A549 (cell line): Measurements from ENCODE around the gene XPO6. TPM values are rescaled to one million over a fixed set of nuclear protein-coding genes. Genes with fewer than 3 reads are reported as not detected.

Source experiments
- ATAC-seq, 2 experiments: fragments of 200-7000 bp in 1 of 2; fragments of >200 bp in 1 of 2; cut with Nextera tagmentation in 1 of 2; cut with Tn5 transposase in 1 of 2; 3 replicates each; pipeline versions ENCODE4 v1.8.0 to v1.9.1; 2018 to 2020; ENCODE audit warnings: mild to moderate bottlenecking in 1 of 2, moderate library complexity in 1 of 2
- CTCF ChIA-PET: fragments of 300-600 bp; sonication (Branson Sonifier 250); formaldehyde crosslinking; extraction: SDS; loops from one replicate; lab custom pipeline; 2021; ENCODE audit warnings: antibody characterized with exemption, inconsistent platforms; lab: Yijun Ruan, JAX
- POLR2A ChIA-PET: fragments of 350-600 bp; formaldehyde crosslinking; extraction: SDS; loops from one replicate; lab custom pipeline; 2021; ENCODE audit warnings: antibody characterized with exemption, inconsistent platforms; lab: Yijun Ruan, JAX
- DNase-seq, 2 experiments: peaks; one replicate each; pipeline versions ENCODE4 v3.0.0 to v3.0.0-alpha.2; 2011 to 2016; ENCODE audit warnings: low read depth in 1 of 2, low spot score in 1 of 2
- FAIRE-seq: peaks from 2 replicates; lab custom pipeline; 2011; peaks lifted over from hg19 to GRCh38; lab: Jason Lieb, UNC
- H3K27ac ChIP-seq, 2 experiments: fragments of >200 bp; sonication (Bioruptor Twin); formaldehyde crosslinking; 3 replicates each; pipeline ENCODE4 v1.5.1; 2016 to 2017
- H3K4me1 ChIP-seq: fragments of >200 bp; sonication (Bioruptor Twin); formaldehyde crosslinking; 3 replicates; pipeline ENCODE4 v1.6.1; 2016
- H3K4me2 ChIP-seq: fragments of >200 bp; sonication (Bioruptor Twin); formaldehyde crosslinking; 3 replicates; pipeline ENCODE4 v1.6.1; 2016
- H3K4me3 ChIP-seq: fragments of >200 bp; sonication (Bioruptor Twin); formaldehyde crosslinking; 3 replicates; pipeline ENCODE4 v1.5.1; 2016
- H3K9me3 ChIP-seq: fragments of >200 bp; sonication (Bioruptor Twin); formaldehyde crosslinking; 3 replicates; pipeline ENCODE4 v1.6.1; 2016
- CBX8 ChIP-seq: fragments of 200-600 bp; sonication (generic); IDR thresholded peaks from 2 replicates; pipeline ENCODE4 v1.6.1; 2016
- CHD4 ChIP-seq: fragments of 200-600 bp; sonication (generic); IDR thresholded peaks from 2 replicates; pipeline ENCODE4 v1.6.1; 2016; ENCODE audit warnings: antibody characterized with exemption, mild to moderate bottlenecking, borderline replicate concordance
- EHF ChIP-seq: fragments of 250-450 bp; sonication (Bioruptor Pico); IDR thresholded peaks from 2 replicates; pipeline ENCODE4 v1.5.0; 2020; ENCODE audit warnings: mild to moderate bottlenecking
- EHMT2 ChIP-seq: fragments of 200-600 bp; sonication (generic); IDR thresholded peaks from 2 replicates; pipeline ENCODE4 v1.6.1; 2016; ENCODE audit warnings: antibody characterized with exemption, low read depth, mild to moderate bottlenecking, moderate library complexity
- ESRRA ChIP-seq: fragments of 150-350 bp; IDR thresholded peaks from 2 replicates; pipeline ENCODE4 v1.6.1; 2014; ENCODE audit warnings: mild to moderate bottlenecking, low read length, borderline replicate concordance
- FOSB ChIP-seq: fragments of 250-450 bp; sonication (Bioruptor Pico); IDR thresholded peaks from 2 replicates; pipeline ENCODE4 v1.5.0; 2020; ENCODE audit warnings: mild to moderate bottlenecking, moderate library complexity
- FOXS1 ChIP-seq: fragments of 250-450 bp; sonication (Bioruptor Pico); IDR thresholded peaks from 2 replicates; pipeline ENCODE4 v1.5.0; 2020; ENCODE audit warnings: mild to moderate bottlenecking, moderate library complexity
- HOXA7 ChIP-seq: fragments of 250-450 bp; sonication (Bioruptor Pico); IDR thresholded peaks from 2 replicates; pipeline ENCODE4 v1.5.0; 2020; ENCODE audit warnings: mild to moderate bottlenecking, moderate library complexity
- JUNB ChIP-seq: fragments of >200 bp; sonication (Bioruptor Twin); formaldehyde crosslinking; IDR thresholded peaks from 2 replicates; pipeline ENCODE4 v1.6.1; 2016
- KDM5A ChIP-seq: fragments of 200-600 bp; sonication (generic); IDR thresholded peaks from 2 replicates; pipeline ENCODE4 v1.6.1; 2016; ENCODE audit warnings: antibody characterized with exemption, mild to moderate bottlenecking
- MAFK ChIP-seq: fragments of 450-650 bp; IDR thresholded peaks from 2 replicates; pipeline ENCODE4 v1.6.1; 2014; ENCODE audit not compliant: partially characterized antibody
- MYC ChIP-seq: IDR thresholded peaks from 2 replicates; pipeline ENCODE4 v1.6.1; 2012; ENCODE audit warnings: mild to moderate bottlenecking, inconsistent platforms, low read length, improper control_type of control experiment, borderline replicate concordance
- NFE2L2 ChIP-seq: fragments of 150-350 bp; conservative IDR thresholded peaks from 2 replicates; pipeline ENCODE4 v1.6.1; 2014; ENCODE audit warnings: low read length
- NPAS2 ChIP-seq: fragments of 250-450 bp; sonication (Bioruptor Pico); IDR thresholded peaks from 2 replicates; pipeline ENCODE4 v1.8.0; 2022; ENCODE audit warnings: mild to moderate bottlenecking, moderate library complexity, borderline replicate concordance
- RARB ChIP-seq: fragments of 250-450 bp; sonication (Bioruptor Pico); IDR thresholded peaks from 2 replicates; pipeline ENCODE4 v1.8.0; 2021; ENCODE audit warnings: mild to moderate bottlenecking, moderate library complexity
- SMC3 ChIP-seq: fragments of >200 bp; sonication (Bioruptor Twin); formaldehyde crosslinking; IDR thresholded peaks from 3 replicates; pipeline ENCODE4 v1.6.1; 2018; ENCODE audit warnings: inconsistent platforms
- ZC3H11A ChIP-seq: fragments of 450-650 bp; IDR thresholded peaks from 2 replicates; pipeline ENCODE4 v1.6.1; 2014; ENCODE audit warnings: antibody characterized with exemption, mild to moderate bottlenecking
- WGBS: methylation state at CpG from one replicate; pipeline ENCODE4 v1.1.6; 2017; ENCODE audit errors: missing lambda C conversion rate; 5-methylcytosine and 5-hydroxymethylcytosine counted together
- polyA plus RNA-seq, 4 experiments: library from polyadenylated mRNA; depleted of rRNA in 3 of 4; stranded (reverse); fragments of >200 nt; fragmentation: RNase III in 1 of 4; extraction: RNeasy Plus Mini Kit Qiagen cat#74134 plus additional on column Dnase treatment in 1 of 4; gene quantifications; 2 replicates in 3 of 4; 3 replicates in 1 of 4; pipeline ENCODE4 v1.2.3, GENCODE V29; 2011 to 2017
- TF ChIP-seq, protein P1 (sequence below): fragments of >200 bp; sonication (Bioruptor Twin); formaldehyde crosslinking; IDR thresholded peaks from 3 replicates; pipeline ENCODE4 v1.6.1; 2016
- TF ChIP-seq, protein P2 (sequence below): fragments of 450-650 bp; IDR thresholded peaks from 2 replicates; pipeline ENCODE4 v1.6.1; 2014; ENCODE audit warnings: antibody characterized with exemption
- TF ChIP-seq, protein P3 (sequence below): fragments of 250-450 bp; sonication (Bioruptor Pico); IDR thresholded peaks from 2 replicates; pipeline ENCODE4 v1.5.0; 2020; ENCODE audit warnings: low read depth, mild to moderate bottlenecking, moderate library complexity
- TF ChIP-seq, protein P4 (sequence below): fragments of 200-600 bp; sonication (generic); IDR thresholded peaks from 2 replicates; pipeline ENCODE4 v1.6.1; 2016; ENCODE audit warnings: antibody characterized with exemption, mild to moderate bottlenecking, moderate library complexity

Gene XPO6
- polyA plus RNA-seq, 2 of the 4 experiments (the other 2 are of a cell fraction), result 63.0 to 108 TPM

DNA sequence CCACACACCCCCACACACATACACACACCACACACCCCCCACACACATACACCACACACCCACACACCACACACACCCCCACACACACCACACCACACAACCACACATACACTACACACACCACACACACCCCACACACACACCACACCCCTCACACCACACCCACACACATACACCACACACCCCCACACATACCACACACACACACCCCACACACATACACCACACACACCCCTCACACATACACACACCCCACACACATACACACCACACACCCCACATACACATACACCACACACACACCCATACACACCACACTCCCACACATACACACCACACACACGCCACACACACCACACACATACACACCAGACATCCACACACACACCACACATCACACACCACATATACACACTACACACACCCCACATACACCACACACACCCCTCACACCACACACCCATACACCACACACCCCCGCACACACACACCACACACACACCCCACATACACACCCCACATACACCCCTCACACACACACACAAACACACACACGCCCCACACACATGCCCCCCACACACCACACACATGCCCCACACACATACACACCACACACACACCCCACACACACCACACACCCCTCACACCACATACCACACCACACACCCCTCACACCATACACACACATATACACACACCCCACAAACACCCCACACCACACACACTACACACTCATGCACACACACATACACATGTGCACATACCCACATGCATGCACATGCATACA lies 122.4 kb downstream of the XPO6 start:
- H3K27ac ChIP-seq, result no peak overlapping the region
- TF ChIP-seq JUNB (no peak), ZC3H11A (no peak), RARB (CRISPR knock-in tag) (no peak), MAFK (no peak), ESRRA (no peak), EHMT2 (no peak), HOXA7 (CRISPR knock-in tag) (no peak), CBX8 (no peak), CHD4 (no peak), FOSB (CRISPR knock-in tag) (no peak), NPAS2 (CRISPR knock-in tag) (no peak), SMC3 (no peak), MYC (no peak)
- TF ChIP-seq, protein P1, sequence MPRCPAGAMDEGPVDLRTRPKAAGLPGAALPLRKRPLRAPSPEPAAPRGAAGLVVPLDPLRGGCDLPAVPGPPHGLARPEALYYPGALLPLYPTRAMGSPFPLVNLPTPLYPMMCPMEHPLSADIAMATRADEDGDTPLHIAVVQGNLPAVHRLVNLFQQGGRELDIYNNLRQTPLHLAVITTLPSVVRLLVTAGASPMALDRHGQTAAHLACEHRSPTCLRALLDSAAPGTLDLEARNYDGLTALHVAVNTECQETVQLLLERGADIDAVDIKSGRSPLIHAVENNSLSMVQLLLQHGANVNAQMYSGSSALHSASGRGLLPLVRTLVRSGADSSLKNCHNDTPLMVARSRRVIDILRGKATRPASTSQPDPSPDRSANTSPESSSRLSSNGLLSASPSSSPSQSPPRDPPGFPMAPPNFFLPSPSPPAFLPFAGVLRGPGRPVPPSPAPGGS, result no peak
- TF ChIP-seq, protein P2, sequence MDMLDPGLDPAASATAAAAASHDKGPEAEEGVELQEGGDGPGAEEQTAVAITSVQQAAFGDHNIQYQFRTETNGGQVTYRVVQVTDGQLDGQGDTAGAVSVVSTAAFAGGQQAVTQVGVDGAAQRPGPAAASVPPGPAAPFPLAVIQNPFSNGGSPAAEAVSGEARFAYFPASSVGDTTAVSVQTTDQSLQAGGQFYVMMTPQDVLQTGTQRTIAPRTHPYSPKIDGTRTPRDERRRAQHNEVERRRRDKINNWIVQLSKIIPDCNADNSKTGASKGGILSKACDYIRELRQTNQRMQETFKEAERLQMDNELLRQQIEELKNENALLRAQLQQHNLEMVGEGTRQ, result no peak
- TF ChIP-seq, protein P3, sequence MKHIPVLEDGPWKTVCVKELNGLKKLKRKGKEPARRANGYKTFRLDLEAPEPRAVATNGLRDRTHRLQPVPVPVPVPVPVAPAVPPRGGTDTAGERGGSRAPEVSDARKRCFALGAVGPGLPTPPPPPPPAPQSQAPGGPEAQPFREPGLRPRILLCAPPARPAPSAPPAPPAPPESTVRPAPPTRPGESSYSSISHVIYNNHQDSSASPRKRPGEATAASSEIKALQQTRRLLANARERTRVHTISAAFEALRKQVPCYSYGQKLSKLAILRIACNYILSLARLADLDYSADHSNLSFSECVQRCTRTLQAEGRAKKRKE (CRISPR knock-in tag), result no peak
- DNase-seq (no peak), ATAC-seq (no peak), FAIRE-seq (no peak)
- H3K4me3 ChIP-seq, result no peak overlapping the region
- WGBS, result 91% methylated on average over 2 of the region's 3 CpGs
- ChIA-PET POLR2A (no interaction called here), CTCF (interaction anchor here (0.5 to 1.0 kb wide), 2 partner anchors 18 to 128 kb away, joined by 3 to 4 read pairs; no protein-coding TSS in a partner anchor)
- H3K4me1 ChIP-seq, result no peaks in the 10 kb centered on the region
- no peak overlapping the region for H3K4me2 ChIP-seq
- H3K9me3 ChIP-seq, result no peaks in the 10 kb centered on the region

DNA sequence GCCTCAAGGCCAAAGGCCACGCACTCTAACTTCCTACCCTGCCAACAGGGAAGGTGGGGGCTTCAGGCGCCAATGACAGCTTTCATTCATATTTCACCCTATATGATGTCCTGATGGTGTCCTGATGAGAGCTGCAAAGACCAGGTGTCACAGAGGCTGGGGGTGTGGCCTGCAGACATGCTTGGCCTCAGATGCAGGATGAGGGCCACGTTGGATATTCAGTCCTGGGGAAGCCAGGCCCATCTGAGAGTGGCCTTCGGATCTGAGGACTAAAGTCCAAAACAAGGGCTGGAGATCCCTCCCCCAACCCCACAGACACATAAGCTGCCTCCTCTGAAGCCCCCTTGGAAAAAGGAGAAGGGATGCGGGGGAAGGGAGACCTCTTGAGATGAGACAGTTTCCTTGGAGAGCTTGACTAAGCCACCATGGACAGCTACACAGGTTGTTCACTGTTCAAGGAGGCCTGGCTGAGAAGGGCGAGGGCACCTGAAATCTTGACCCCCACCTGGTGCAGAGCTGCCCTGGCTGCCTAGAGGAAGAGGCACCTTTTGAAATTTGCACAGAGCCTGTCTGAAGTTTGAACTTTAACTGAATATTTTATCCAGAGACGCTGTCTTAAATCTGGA lies 124.0 kb downstream of the XPO6 start:
- H3K4me3 ChIP-seq, result no peak overlapping the region
- FAIRE-seq, result no peak
- no peaks in the 10 kb centered on the region for H3K9me3 ChIP-seq
- no peak for TF ChIP-seq EHF (CRISPR knock-in tag)
- no peak for TF ChIP-seq FOXS1 (CRISPR knock-in tag)
- no peak for TF ChIP-seq KDM5A
- TF ChIP-seq, protein P4, sequence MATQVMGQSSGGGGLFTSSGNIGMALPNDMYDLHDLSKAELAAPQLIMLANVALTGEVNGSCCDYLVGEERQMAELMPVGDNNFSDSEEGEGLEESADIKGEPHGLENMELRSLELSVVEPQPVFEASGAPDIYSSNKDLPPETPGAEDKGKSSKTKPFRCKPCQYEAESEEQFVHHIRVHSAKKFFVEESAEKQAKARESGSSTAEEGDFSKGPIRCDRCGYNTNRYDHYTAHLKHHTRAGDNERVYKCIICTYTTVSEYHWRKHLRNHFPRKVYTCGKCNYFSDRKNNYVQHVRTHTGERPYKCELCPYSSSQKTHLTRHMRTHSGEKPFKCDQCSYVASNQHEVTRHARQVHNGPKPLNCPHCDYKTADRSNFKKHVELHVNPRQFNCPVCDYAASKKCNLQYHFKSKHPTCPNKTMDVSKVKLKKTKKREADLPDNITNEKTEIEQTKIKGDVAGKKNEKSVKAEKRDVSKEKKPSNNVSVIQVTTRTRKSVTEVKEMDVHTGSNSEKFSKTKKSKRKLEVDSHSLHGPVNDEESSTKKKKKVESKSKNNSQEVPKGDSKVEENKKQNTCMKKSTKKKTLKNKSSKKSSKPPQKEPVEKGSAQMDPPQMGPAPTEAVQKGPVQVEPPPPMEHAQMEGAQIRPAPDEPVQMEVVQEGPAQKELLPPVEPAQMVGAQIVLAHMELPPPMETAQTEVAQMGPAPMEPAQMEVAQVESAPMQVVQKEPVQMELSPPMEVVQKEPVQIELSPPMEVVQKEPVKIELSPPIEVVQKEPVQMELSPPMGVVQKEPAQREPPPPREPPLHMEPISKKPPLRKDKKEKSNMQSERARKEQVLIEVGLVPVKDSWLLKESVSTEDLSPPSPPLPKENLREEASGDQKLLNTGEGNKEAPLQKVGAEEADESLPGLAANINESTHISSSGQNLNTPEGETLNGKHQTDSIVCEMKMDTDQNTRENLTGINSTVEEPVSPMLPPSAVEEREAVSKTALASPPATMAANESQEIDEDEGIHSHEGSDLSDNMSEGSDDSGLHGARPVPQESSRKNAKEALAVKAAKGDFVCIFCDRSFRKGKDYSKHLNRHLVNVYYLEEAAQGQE, result peak; percentile 81
- TF ChIP-seq NFE2L2, result no peak
- ChIA-PET POLR2A (no interaction called here), CTCF (no interaction called here)
- H3K4me1 ChIP-seq, result no peaks in the 10 kb centered on the region
- WGBS, result 79% methylated on average over 6 of the region's 7 CpGs
- peak in 1 of 2 experiments; percentile 16 for DNase-seq
- H3K4me2 ChIP-seq, result no peak overlapping the region
- no peak overlapping the region for H3K27ac ChIP-seq
- peak; percentile 38 to 52; a peak in 5 of 6 replicates for ATAC-seq
